ENCODE results near the gene USP5.

DNA sequence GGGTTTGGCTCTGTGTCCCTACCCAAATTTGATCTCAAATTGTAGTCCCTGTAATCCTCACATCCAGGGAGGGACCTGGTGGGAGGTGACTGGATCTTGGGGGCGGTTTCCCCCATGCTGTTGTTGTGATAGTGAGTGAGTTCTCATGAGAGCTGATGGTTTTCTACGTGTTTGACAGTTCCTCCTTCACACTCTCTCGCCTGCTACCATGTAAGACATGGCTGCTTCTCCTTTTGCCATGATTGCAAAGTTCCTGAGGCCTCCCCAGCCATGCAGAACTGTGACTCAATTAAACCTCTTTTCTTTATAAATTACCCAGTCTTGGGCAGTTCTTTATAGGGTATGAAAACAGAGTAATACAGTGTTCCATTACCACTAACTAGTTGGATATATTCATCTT, 42.4 kb downstream of the USP5 start:
- TF ChIP-seq, protein P1, sequence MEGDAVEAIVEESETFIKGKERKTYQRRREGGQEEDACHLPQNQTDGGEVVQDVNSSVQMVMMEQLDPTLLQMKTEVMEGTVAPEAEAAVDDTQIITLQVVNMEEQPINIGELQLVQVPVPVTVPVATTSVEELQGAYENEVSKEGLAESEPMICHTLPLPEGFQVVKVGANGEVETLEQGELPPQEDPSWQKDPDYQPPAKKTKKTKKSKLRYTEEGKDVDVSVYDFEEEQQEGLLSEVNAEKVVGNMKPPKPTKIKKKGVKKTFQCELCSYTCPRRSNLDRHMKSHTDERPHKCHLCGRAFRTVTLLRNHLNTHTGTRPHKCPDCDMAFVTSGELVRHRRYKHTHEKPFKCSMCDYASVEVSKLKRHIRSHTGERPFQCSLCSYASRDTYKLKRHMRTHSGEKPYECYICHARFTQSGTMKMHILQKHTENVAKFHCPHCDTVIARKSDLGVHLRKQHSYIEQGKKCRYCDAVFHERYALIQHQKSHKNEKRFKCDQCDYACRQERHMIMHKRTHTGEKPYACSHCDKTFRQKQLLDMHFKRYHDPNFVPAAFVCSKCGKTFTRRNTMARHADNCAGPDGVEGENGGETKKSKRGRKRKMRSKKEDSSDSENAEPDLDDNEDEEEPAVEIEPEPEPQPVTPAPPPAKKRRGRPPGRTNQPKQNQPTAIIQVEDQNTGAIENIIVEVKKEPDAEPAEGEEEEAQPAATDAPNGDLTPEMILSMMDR (IDR thresholded peaks at IDR 0.05), result no peak
- no peak for TF ChIP-seq EZH2 (IDR thresholded peaks at IDR 0.05; ENCODE audit: borderline replicate concordance, insufficient read depth, low read depth, low read length, poor library complexity, severe bottlenecking)

Data from B cell (primary cell).